ENCODE data around the gene ASCC1.

DNA sequence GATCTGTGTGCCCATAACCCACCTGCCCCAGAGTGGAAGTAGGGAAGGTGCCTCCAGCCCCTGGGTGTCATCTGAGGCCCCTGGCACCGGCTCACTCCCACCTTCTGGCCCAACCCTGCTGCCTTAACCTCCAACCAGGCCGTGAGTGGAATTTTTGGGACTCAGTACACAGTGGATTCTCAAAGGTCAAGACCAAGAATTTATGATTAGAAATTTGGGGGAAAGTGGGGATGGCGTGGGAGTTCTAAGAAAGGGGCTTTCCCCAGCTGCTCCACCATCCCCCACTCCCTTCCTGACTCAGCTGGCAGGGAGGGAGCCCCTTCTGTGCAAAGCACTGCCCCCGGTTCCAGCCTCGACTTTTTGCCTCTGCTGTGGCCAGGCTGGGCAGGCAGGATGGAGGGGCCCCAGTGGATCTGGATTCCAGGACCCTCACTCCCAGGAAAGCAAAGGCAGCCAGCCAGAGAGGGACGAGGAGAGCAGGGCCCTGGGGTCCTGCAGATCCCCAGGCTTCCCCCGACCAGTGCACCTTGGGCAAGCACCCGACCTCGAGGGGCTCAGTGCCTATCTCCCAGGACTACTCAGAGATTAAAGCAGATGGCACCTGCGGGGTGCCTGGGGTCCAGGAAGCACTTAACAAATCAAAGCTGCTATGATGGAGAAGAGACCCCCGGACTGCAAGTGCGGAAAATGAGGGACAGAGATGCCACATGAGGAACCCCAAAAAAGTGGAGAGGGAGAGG is 140.5 kb downstream of the ASCC1 start:
- TF ChIP-seq, protein P1, sequence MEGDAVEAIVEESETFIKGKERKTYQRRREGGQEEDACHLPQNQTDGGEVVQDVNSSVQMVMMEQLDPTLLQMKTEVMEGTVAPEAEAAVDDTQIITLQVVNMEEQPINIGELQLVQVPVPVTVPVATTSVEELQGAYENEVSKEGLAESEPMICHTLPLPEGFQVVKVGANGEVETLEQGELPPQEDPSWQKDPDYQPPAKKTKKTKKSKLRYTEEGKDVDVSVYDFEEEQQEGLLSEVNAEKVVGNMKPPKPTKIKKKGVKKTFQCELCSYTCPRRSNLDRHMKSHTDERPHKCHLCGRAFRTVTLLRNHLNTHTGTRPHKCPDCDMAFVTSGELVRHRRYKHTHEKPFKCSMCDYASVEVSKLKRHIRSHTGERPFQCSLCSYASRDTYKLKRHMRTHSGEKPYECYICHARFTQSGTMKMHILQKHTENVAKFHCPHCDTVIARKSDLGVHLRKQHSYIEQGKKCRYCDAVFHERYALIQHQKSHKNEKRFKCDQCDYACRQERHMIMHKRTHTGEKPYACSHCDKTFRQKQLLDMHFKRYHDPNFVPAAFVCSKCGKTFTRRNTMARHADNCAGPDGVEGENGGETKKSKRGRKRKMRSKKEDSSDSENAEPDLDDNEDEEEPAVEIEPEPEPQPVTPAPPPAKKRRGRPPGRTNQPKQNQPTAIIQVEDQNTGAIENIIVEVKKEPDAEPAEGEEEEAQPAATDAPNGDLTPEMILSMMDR (IDR thresholded peaks at IDR 0.05) = no peak
- TF ChIP-seq POLR2A (IDR thresholded peaks at IDR 0.05) = no peak
